ENCODE measurements around the gene ZNF582. TPM values are rescaled to one million over a fixed set of nuclear protein-coding genes. Genes with fewer than 3 reads are reported as not detected.

The ZNF582 gene
- total RNA-seq, result under 1 TPM; 0.58 to 0.71 TPM

GRCh38 chr19:56393119-56394012 lies at the start of gene ZNF582:
Gene ZNF582 (minus strand): TSS chr19:56393534. CDS start chr19:56391752, 1,782 bp downstream.
- peaks cover 7% of the 10 kb centered on the region for H3K4me1 Mint-ChIP-seq (ENCODE audit: low read depth)
- DNase-seq, result peak; percentile 94
- H3K4me3 Mint-ChIP-seq, result peak within 1 kb of the TSS; percentile 77
- POLR2A ChIA-PET, result interaction anchor here (1.6 kb wide), 1 partner anchor 11 kb away, joined by 6 read pairs; the partner anchor contains the start of gene ZNF583
- peak within 1 kb of the TSS; percentile 84 for H3K27ac Mint-ChIP-seq
- H3K9me3 Mint-ChIP-seq, result peaks cover 73% of the 10 kb centered on the region
- H3K36me3 Mint-ChIP-seq, result peaks cover 67% of the 10 kb centered on the region
- H3K27me3 Mint-ChIP-seq, result no peaks in the 10 kb centered on the region
- intact Hi-C loops (cut with micrococcal nuclease), result loop anchor here (1.0 to 5.0 kb wide), 3 partner anchors 10 to 251 kb away; partner anchors contain the start of gene ZNF444
- CTCF ChIA-PET, result interaction anchor here (1.2 kb wide), 1 partner anchor 705 kb away, joined by 3 read pairs; no protein-coding TSS in a partner anchor

- H3K4me3 Mint-ChIP-seq, result no peak overlapping the region
- POLR2A ChIA-PET, result no interaction called here
- H3K36me3 Mint-ChIP-seq, result peaks cover 27% of the 10 kb centered on the region
- no peaks in the 10 kb centered on the region for H3K27me3 Mint-ChIP-seq
- no peak overlapping the region for H3K27ac Mint-ChIP-seq
- DNase-seq, result no peak
- H3K9me3 Mint-ChIP-seq, result peaks cover 68% of the 10 kb centered on the region
- CTCF ChIA-PET, result no interaction called here
- intact Hi-C loops (cut with micrococcal nuclease), result no loop called here
- no peaks in the 10 kb centered on the region for H3K4me1 Mint-ChIP-seq (ENCODE audit: low read depth)
Measured at GRCh38 chr19:56441206-56441792, 48.0 kb upstream of the ZNF582 start.

GRCh38 chr19:56423985-56424353 lies 30.6 kb upstream of the ZNF582 start:
- Mint-ChIP-seq H3K27me3 (no peaks in the 10 kb centered on the region), H3K27ac (no peak overlapping the region), H3K4me1 (ENCODE audit: low read depth) (no peaks in the 10 kb centered on the region), H3K4me3 (no peak overlapping the region), H3K36me3 (peaks cover 69% of the 10 kb centered on the region), H3K9me3 (peaks cover 85% of the 10 kb centered on the region)
- no peak for DNase-seq
- intact Hi-C loops (cut with micrococcal nuclease), result no loop called here
- ChIA-PET CTCF (no interaction called here), POLR2A (no interaction called here)

GRCh38 chr19:56423276-56423984 lies 30.1 kb upstream of the ZNF582 start:
- no peaks in the 10 kb centered on the region for H3K27me3 Mint-ChIP-seq
- intact Hi-C loops (cut with micrococcal nuclease), result no loop called here
- H3K4me3 Mint-ChIP-seq, result no peak overlapping the region
- POLR2A ChIA-PET, result no interaction called here
- H3K27ac Mint-ChIP-seq, result no peak overlapping the region
- H3K4me1 Mint-ChIP-seq (ENCODE audit: low read depth), result no peaks in the 10 kb centered on the region
- peaks cover 73% of the 10 kb centered on the region for H3K36me3 Mint-ChIP-seq
- peaks cover 88% of the 10 kb centered on the region for H3K9me3 Mint-ChIP-seq
- no peak for DNase-seq
- CTCF ChIA-PET, result no interaction called here

GRCh38 chr19:56405062-56405461 lies 11.7 kb upstream of the ZNF582 start:
- ChIA-PET CTCF (no interaction called here), POLR2A (no interaction called here)
- H3K36me3 Mint-ChIP-seq, result peaks cover 73% of the 10 kb centered on the region
- H3K4me1 Mint-ChIP-seq (ENCODE audit: low read depth), result peaks cover 27% of the 10 kb centered on the region
- intact Hi-C loops (cut with micrococcal nuclease), result no loop called here
- no peaks in the 10 kb centered on the region for H3K27me3 Mint-ChIP-seq
- peak overlapping the region; percentile 76 for H3K4me3 Mint-ChIP-seq
- DNase-seq, result peak; percentile 34
- peaks cover 66% of the 10 kb centered on the region for H3K9me3 Mint-ChIP-seq
- no peak overlapping the region for H3K27ac Mint-ChIP-seq

GRCh38 chr19:56404705-56405056 lies 11.3 kb upstream of the ZNF582 start:
- peaks cover 70% of the 10 kb centered on the region for H3K36me3 Mint-ChIP-seq

GRCh38 chr19:56403764-56404704 lies 10.7 kb upstream of the ZNF582 start, which contains the start of gene ZNF583:
Gene ZNF583 (plus strand): TSS chr19:56404332. CDS start chr19:56407115, 2,783 bp downstream.
- ChIA-PET CTCF (no interaction called here), POLR2A (interaction anchor here (1.0 to 1.4 kb wide), 2 partner anchors 11 to 89 kb away, joined by 4 to 6 read pairs; partner anchors contain the start of genes ZNF582 and ZSCAN5A)
- H3K4me1 Mint-ChIP-seq (ENCODE audit: low read depth), result peaks cover 27% of the 10 kb centered on the region
- intact Hi-C loops (cut with micrococcal nuclease), result loop anchor here (1.0 to 5.0 kb wide), 5 partner anchors 11 to 878 kb away; partner anchors contain the start of genes ZFP28, ZNF460, ZNF470 and ZNF582
- DNase-seq, result peak; percentile 94
- peak within 1 kb of the TSS; percentile 76 for H3K4me3 Mint-ChIP-seq
- peak within 1 kb of the TSS; percentile 98 for H3K27ac Mint-ChIP-seq
- H3K36me3 Mint-ChIP-seq, result peaks cover 71% of the 10 kb centered on the region
- no peaks in the 10 kb centered on the region for H3K27me3 Mint-ChIP-seq
- peaks cover 70% of the 10 kb centered on the region for H3K9me3 Mint-ChIP-seq

More at GRCh38 chr19:56404705-56405056, 11.3 kb upstream of the ZNF582 start:
- CTCF ChIA-PET, result no interaction called here
- Mint-ChIP-seq H3K9me3 (peaks cover 67% of the 10 kb centered on the region), H3K27me3 (no peaks in the 10 kb centered on the region), H3K4me1 (ENCODE audit: low read depth) (peaks cover 27% of the 10 kb centered on the region), H3K4me3 (peak overlapping the region; percentile 76), H3K27ac (peak overlapping the region; percentile 98)
- intact Hi-C loops (cut with micrococcal nuclease), result loop anchor here (5.0 kb wide), 2 partner anchors 193 to 878 kb away; partner anchors contain the start of genes ZNF460 and ZNF71
- DNase-seq, result no peak
- POLR2A ChIA-PET, result interaction anchor here (1.4 kb wide), 1 partner anchor 12 kb away, joined by 6 read pairs; the partner anchor contains the start of gene ZNF582

- POLR2A ChIA-PET, result interaction anchor here (1.0 to 1.4 kb wide), 2 partner anchors 10 to 88 kb away, joined by 4 to 6 read pairs; partner anchors contain the start of genes ZNF582 and ZSCAN5A
- peaks cover 27% of the 10 kb centered on the region for H3K4me1 Mint-ChIP-seq (ENCODE audit: low read depth)
- DNase-seq, result peak; percentile 25
- peak overlapping the region; percentile 76 for H3K4me3 Mint-ChIP-seq
- CTCF ChIA-PET, result no interaction called here
- peak overlapping the region; percentile 98 for H3K27ac Mint-ChIP-seq
- H3K36me3 Mint-ChIP-seq, result peaks cover 71% of the 10 kb centered on the region
- intact Hi-C loops (cut with micrococcal nuclease), result loop anchor here (1.0 to 5.0 kb wide), 5 partner anchors 10 to 879 kb away; partner anchors contain the start of genes ZFP28, ZNF460, ZNF470 and ZNF582
- H3K27me3 Mint-ChIP-seq, result no peaks in the 10 kb centered on the region
- H3K9me3 Mint-ChIP-seq, result peaks cover 69% of the 10 kb centered on the region
Measured at GRCh38 chr19:56403261-56403660, 9.9 kb upstream of the ZNF582 start.

GRCh38 chr19:56400485-56400884 lies 7.2 kb upstream of the ZNF582 start:
- H3K4me1 Mint-ChIP-seq (ENCODE audit: low read depth), result peaks cover 26% of the 10 kb centered on the region
- peaks cover 63% of the 10 kb centered on the region for H3K36me3 Mint-ChIP-seq
- CTCF ChIA-PET, result no interaction called here
- H3K9me3 Mint-ChIP-seq, result peaks cover 74% of the 10 kb centered on the region
- intact Hi-C loops (cut with micrococcal nuclease), result loop anchor here (5.0 kb wide), 2 partner anchors 197 to 882 kb away; partner anchors contain the start of genes ZNF460 and ZNF71
- H3K4me3 Mint-ChIP-seq, result no peak overlapping the region
- H3K27ac Mint-ChIP-seq, result no peak overlapping the region
- POLR2A ChIA-PET, result no interaction called here
- H3K27me3 Mint-ChIP-seq, result no peaks in the 10 kb centered on the region
- DNase-seq, result no peak

- Mint-ChIP-seq H3K36me3 (peaks cover 64% of the 10 kb centered on the region), H3K9me3 (peaks cover 80% of the 10 kb centered on the region), H3K27ac (no peak overlapping the region), H3K4me3 (no peak overlapping the region), H3K4me1 (ENCODE audit: low read depth) (peaks cover 13% of the 10 kb centered on the region), H3K27me3 (no peaks in the 10 kb centered on the region)
- CTCF ChIA-PET, result no interaction called here
- intact Hi-C loops (cut with micrococcal nuclease), result no loop called here
- DNase-seq, result no peak
- POLR2A ChIA-PET, result no interaction called here
Measured at GRCh38 chr19:56398809-56399208, 5.5 kb upstream of the ZNF582 start.

Data from activated CD4-positive, alpha-beta memory T cell treated with anti-CD3 and anti-CD28 coated beads for 36 hours (primary cell).